Small intestine (tissue), 7 donors: ENCODE measurements around the gene KCNMB3. TPM values are rescaled to one million over a fixed set of nuclear protein-coding genes. Genes with fewer than 3 reads are reported as not detected.
"Not testable (repeated sequence)": the region's sequence is repeated elsewhere in the genome, so short reads cannot be mapped to it uniquely, and the experiment has no call there.

Experiments used
- DNase-seq, 2 donors: peaks; one replicate each; pipeline versions ENCODE4 v3.0.0 to v3.0.0-alpha.2; 2013
- FAIRE-seq: peaks from 2 replicates; lab custom pipeline; 2012; peaks lifted over from hg19 to GRCh38; lab: Jason Lieb, UNC
- H3K27ac ChIP-seq, 3 donors: one replicate each; pipeline ENCODE4 v1.5.1; 2013; ENCODE audit warnings: low read length in 2 of 3, mild to moderate bottlenecking in 2 of 3, control low read depth in 1 of 3, inconsistent platforms in 1 of 3, low read depth in 1 of 3, moderate library complexity in 1 of 3
- H3K27me3 ChIP-seq, 3 donors: one replicate each; pipeline ENCODE4 v1.6.1; 2013; ENCODE audit warnings: low read length in 3 of 3, inconsistent platforms in 1 of 3; ENCODE audit not compliant: control insufficient read depth in 3 of 3, insufficient read depth in 3 of 3
- H3K36me3 ChIP-seq, 3 donors: one replicate each; pipeline ENCODE4 v1.6.1; 2013; ENCODE audit warnings: low read length in 3 of 3, inconsistent platforms in 1 of 3, low read depth in 1 of 3, mild to moderate bottlenecking in 1 of 3, moderate library complexity in 1 of 3; ENCODE audit not compliant: control insufficient read depth in 3 of 3, insufficient read depth in 2 of 3
- H3K4me1 ChIP-seq, 3 donors: one replicate each; pipeline ENCODE4 v1.6.1; 2013; ENCODE audit warnings: low read length in 2 of 3, inconsistent platforms in 1 of 3, low read depth in 1 of 3, mild to moderate bottlenecking in 1 of 3, moderate library complexity in 1 of 3; ENCODE audit not compliant: control insufficient read depth in 3 of 3, insufficient read depth in 2 of 3
- H3K4me3 ChIP-seq, 3 donors: one replicate each; pipeline ENCODE4 v1.5.1; 2013; ENCODE audit warnings: low read length in 3 of 3, control low read depth in 1 of 3, inconsistent platforms in 1 of 3, low read depth in 1 of 3, mild to moderate bottlenecking in 1 of 3, moderate library complexity in 1 of 3
- H3K9me3 ChIP-seq, 2 donors: one replicate each; pipeline ENCODE4 v1.6.1; 2013; ENCODE audit warnings: low read depth in 1 of 2, low read length in 1 of 2; ENCODE audit not compliant: control insufficient read depth in 2 of 2, insufficient read depth in 1 of 2
- WGBS, 3 donors: extraction: QIAGEN DNeasy Blood & Tissue Kit; methylation state at CpG; one replicate each; pipeline ENCODE4 v1.1.7; 2013; 5-methylcytosine and 5-hydroxymethylcytosine counted together
- polyA plus RNA-seq, 4 donors: library from polyadenylated mRNA; stranded (reverse) in 3 of 4; unstranded in 1 of 4; fragments of 200-250 nt in 3 of 4; fragments of 120-200 nt in 1 of 4; gene quantifications; one replicate each; pipeline versions ENCODE4 v1.2.1 to v1.2.3, GENCODE V29; 2013
- donor health status: healthy with polysubstance abuse.
- donor health status: control.
- donor health status: control.
- donor health status: Bipolar disorder and iron deficiency.
- donor health status: healthy.

The KCNMB3 gene
- polyA plus RNA-seq, 4 donors: 0.27 to 3.9 (median 1.5) TPM

- WGBS, 3 donors: 100% methylated on average over 1 of the region's 1 CpG
- peak; percentile 10 for FAIRE-seq
- DNase-seq, H3K36me3 ChIP-seq, H3K27me3 ChIP-seq, H3K4me3 ChIP-seq, H3K9me3 ChIP-seq, H3K4me1 ChIP-seq, H3K27ac ChIP-seq: not testable (repeated sequence)
Observed at GRCh38 chr3:179215550-179215949, 35.4 kb downstream of the KCNMB3 start.

GRCh38 chr3:179200790-179201189 lies 50.1 kb downstream of the KCNMB3 start:
- 93 to 98% (median 95%) methylated on average over 2 of the region's 2 CpGs for WGBS, 3 donors
- H3K4me1 ChIP-seq: no peaks in the 10 kb centered on the region
- H3K4me3 ChIP-seq: no peak overlapping the region
- FAIRE-seq (no peak), DNase-seq (no peak)
- H3K9me3 ChIP-seq: no peaks in the 10 kb centered on the region
- H3K36me3 ChIP-seq: peaks cover 0 to 10% (median 0%) of the 10 kb centered on the region in 3 donors
- H3K27ac ChIP-seq: no peak overlapping the region
- H3K27me3 ChIP-seq: no peaks in the 10 kb centered on the region

- Histone ChIP-seq H3K27me3 (no peaks in the 10 kb centered on the region), H3K4me1 (peaks cover 0 to 6% (median 0%) of the 10 kb centered on the region in 3 donors), H3K9me3 (peaks cover 0 to 2% of the 10 kb centered on the region in 2 donors), H3K27ac (no peak overlapping the region), H3K36me3 (peaks cover 0 to 2% (median 0%) of the 10 kb centered on the region in 3 donors), H3K4me3 (no peak overlapping the region)
- FAIRE-seq: no peak
- no peak for DNase-seq
- WGBS, 3 donors: 90 to 95% (median 91%) methylated on average over 4 of the region's 4 CpGs
Observed at GRCh38 chr3:179196700-179197099, 54.2 kb downstream of the KCNMB3 start.

- Histone ChIP-seq H3K27ac (no peak overlapping the region), H3K27me3 (no peaks in the 10 kb centered on the region), H3K4me1 (peaks cover 0 to 6% (median 0%) of the 10 kb centered on the region in 3 donors), H3K9me3 (peaks cover 0 to 2% of the 10 kb centered on the region in 2 donors), H3K4me3 (no peak overlapping the region), H3K36me3 (no peaks in the 10 kb centered on the region)
- DNase-seq: peak in 1 of 2 donors; percentile 13
- FAIRE-seq: no peak
- 25 to 38% (median 27%) methylated on average over 1 of the region's 1 CpG for WGBS, 3 donors
Observed at GRCh38 chr3:179196098-179196497, 54.8 kb downstream of the KCNMB3 start.

GRCh38 chr3:179194931-179195330 lies 56.0 kb downstream of the KCNMB3 start:
- no peak overlapping the region for H3K4me3 ChIP-seq
- WGBS, 3 donors: 36 to 61% (median 44%) methylated on average over 4 of the region's 4 CpGs
- no peak for DNase-seq
- peaks cover 0 to 2% of the 10 kb centered on the region in 2 donors for H3K9me3 ChIP-seq
- no peak for FAIRE-seq
- H3K36me3 ChIP-seq: no peaks in the 10 kb centered on the region
- no peaks in the 10 kb centered on the region for H3K27me3 ChIP-seq
- H3K27ac ChIP-seq: no peak overlapping the region
- H3K4me1 ChIP-seq: peaks cover 0 to 8% (median 0%) of the 10 kb centered on the region in 3 donors

Other genes starting within 250 kb of the KCNMB3 start
- gene ZMAT3, start 179.3 kb downstream of the KCNMB3 start, polyA plus RNA-seq: 1 to 10 TPM; 1.6 to 4.2 (median 2.0) TPM
- 10 to 100 TPM in 1 of 4 donors, 1 to 10 TPM in 3; 2.2 to 18.2 (median 4.6) TPM for gene PIK3CA, start 102.8 kb downstream of the KCNMB3 start, polyA plus RNA-seq
- 10 to 100 TPM; 14.3 to 40.9 (median 17.7) TPM for gene ZNF639, start 71.9 kb upstream of the KCNMB3 start, polyA plus RNA-seq
- 10 to 100 TPM in 3 of 4 donors, 1 to 10 TPM in 1; 10.0 to 31.3 (median 15.4) TPM for gene MFN1, start 96.6 kb upstream of the KCNMB3 start, polyA plus RNA-seq
- 1 to 10 TPM in 3 of 4 donors, under 1 TPM in 1; 0.67 to 9.7 (median 4.5) TPM for gene GNB4, start 200.4 kb upstream of the KCNMB3 start, polyA plus RNA-seq